ENCODE measurements around the gene CD74.

DNA sequence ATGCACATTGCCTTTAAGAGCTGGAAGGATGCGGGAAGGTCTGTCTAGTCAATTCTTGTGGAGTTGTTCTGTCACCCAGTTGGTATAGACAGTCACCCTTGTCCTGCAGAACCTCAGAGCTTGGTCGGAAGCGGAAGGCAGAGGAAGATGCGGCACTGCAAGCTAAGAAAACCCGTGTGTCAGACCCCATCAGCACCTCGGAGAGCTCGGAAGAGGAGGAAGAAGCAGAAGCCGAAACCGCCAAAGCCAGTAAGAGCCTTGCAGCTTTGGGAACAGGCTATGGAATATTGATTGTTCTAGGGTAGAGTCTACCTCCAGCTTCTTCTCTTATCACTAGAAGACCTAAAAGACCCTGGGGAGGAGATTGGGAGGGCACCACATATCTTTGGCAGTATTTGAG, 48.7 kb downstream of the CD74 start:
- TF ChIP-seq, protein P1, sequence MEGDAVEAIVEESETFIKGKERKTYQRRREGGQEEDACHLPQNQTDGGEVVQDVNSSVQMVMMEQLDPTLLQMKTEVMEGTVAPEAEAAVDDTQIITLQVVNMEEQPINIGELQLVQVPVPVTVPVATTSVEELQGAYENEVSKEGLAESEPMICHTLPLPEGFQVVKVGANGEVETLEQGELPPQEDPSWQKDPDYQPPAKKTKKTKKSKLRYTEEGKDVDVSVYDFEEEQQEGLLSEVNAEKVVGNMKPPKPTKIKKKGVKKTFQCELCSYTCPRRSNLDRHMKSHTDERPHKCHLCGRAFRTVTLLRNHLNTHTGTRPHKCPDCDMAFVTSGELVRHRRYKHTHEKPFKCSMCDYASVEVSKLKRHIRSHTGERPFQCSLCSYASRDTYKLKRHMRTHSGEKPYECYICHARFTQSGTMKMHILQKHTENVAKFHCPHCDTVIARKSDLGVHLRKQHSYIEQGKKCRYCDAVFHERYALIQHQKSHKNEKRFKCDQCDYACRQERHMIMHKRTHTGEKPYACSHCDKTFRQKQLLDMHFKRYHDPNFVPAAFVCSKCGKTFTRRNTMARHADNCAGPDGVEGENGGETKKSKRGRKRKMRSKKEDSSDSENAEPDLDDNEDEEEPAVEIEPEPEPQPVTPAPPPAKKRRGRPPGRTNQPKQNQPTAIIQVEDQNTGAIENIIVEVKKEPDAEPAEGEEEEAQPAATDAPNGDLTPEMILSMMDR (conservative IDR thresholded peaks at IDR 0.05): no peak
- no peak for TF ChIP-seq ZFX (IDR thresholded peaks at IDR 0.05)

Measured in C4-2B (cell line).